Measurements from ENCODE around the gene PRPF40B.

The PRPF40B gene

GRCh38 chr12:49661191-49661590 is 37.8 kb downstream of the PRPF40B start:
- no peak for DNase-seq (ENCODE audit: low read depth)

- DNase-seq (ENCODE audit: low read depth) = no peak
These were observed 38.4 kb downstream of the PRPF40B start for GRCh38 chr12:49661746-49662145.

- DNase-seq (ENCODE audit: low read depth) = peak; percentile 61
These were observed 39.9 kb downstream of the PRPF40B start for GRCh38 chr12:49662998-49663843.

- DNase-seq (ENCODE audit: low read depth) = no peak
These were observed 40.8 kb downstream of the PRPF40B start for GRCh38 chr12:49664167-49664566.

GRCh38 chr12:49664591-49665239 is 41.4 kb downstream of the PRPF40B start:
- no peak for DNase-seq (ENCODE audit: low read depth)

GRCh38 chr12:49665384-49665783 is 42.0 kb downstream of the PRPF40B start:
- no peak for DNase-seq (ENCODE audit: low read depth)

GRCh38 chr12:49666176-49666575 is 42.8 kb downstream of the PRPF40B start:
- no peak for DNase-seq (ENCODE audit: low read depth)

- DNase-seq (ENCODE audit: low read depth) = no peak
These were observed 44.1 kb downstream of the PRPF40B start for GRCh38 chr12:49667325-49668090.

GRCh38 chr12:49669796-49670195 is 46.4 kb downstream of the PRPF40B start:
- no peak for DNase-seq (ENCODE audit: low read depth)

GRCh38 chr12:49671031-49671765 is 47.8 kb downstream of the PRPF40B start:
- peak; percentile 38 for DNase-seq (ENCODE audit: low read depth)

- DNase-seq (ENCODE audit: low read depth) = no peak
These were observed 49.2 kb downstream of the PRPF40B start for GRCh38 chr12:49672301-49673217.

- no peak for DNase-seq (ENCODE audit: low read depth)
These were observed 50.3 kb downstream of the PRPF40B start for GRCh38 chr12:49673446-49674317.

GRCh38 chr12:49674318-49674981 is 51.1 kb downstream of the PRPF40B start:
- no peak for DNase-seq (ENCODE audit: low read depth)

- DNase-seq (ENCODE audit: low read depth) = no peak
These were observed 51.8 kb downstream of the PRPF40B start for GRCh38 chr12:49675137-49675536.

GRCh38 chr12:49678711-49679110 is 55.4 kb downstream of the PRPF40B start:
- DNase-seq (ENCODE audit: low read depth) = no peak

- DNase-seq (ENCODE audit: low read depth) = no peak
These were observed 56.7 kb downstream of the PRPF40B start for GRCh38 chr12:49680075-49680474.

GRCh38 chr12:49683599-49684309 is 60.4 kb downstream of the PRPF40B start:
- no peak for DNase-seq (ENCODE audit: low read depth)

GRCh38 chr12:49684310-49684854 is 61.0 kb downstream of the PRPF40B start:
- DNase-seq (ENCODE audit: low read depth) = no peak
